ENCODE measurements around the gene ADAMTS2.

Gene ADAMTS2

DNA sequence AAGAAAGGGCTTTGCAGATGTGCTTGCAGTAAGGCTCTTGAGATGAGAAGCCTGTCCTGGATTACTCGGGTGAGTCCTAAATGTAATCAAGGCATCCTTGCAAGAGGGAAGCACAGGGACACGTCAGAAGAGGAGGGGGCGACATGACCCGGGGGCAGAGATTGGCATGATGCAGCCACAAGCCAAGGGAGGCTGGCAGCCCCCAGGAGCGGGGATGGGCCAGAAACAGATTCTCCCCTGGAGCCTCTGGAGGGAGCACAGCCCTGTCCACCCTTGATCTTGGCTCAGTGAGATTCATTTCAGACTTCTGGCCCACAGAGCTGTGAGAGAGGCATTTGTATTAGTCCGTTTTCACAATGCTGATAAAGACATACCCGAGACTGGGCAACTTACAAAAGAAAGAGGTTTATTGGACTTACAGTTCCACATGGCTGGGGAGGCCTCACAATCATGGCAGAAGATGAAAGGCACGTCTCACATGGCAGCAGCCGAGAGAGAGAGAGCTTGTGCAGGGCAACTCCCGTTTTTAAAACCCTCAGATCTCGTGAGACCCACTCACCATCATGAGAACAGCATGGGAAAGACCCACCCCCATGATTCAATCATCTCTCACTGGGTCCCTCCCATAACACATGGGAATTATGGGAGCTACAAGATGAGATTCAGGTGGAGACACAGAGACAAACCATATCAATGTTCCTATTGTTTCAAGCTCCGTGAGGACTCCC, 76.1 kb downstream of the ADAMTS2 start:
- no peak for DNase-seq (ENCODE audit: extremely low spot score)
- ChIA-PET POLR2A (no interaction called here), CTCF (interaction anchor here (1.5 kb wide), 1 partner anchor 538 kb away, joined by 3 read pairs; the partner anchor contains the start of gene ZNF354A)
- no peak for TF ChIP-seq CTCF (IDR thresholded peaks at IDR 0.05; ENCODE audit: control extremely low read depth, extremely low read depth, low read depth, missing control alignments)

DNA sequence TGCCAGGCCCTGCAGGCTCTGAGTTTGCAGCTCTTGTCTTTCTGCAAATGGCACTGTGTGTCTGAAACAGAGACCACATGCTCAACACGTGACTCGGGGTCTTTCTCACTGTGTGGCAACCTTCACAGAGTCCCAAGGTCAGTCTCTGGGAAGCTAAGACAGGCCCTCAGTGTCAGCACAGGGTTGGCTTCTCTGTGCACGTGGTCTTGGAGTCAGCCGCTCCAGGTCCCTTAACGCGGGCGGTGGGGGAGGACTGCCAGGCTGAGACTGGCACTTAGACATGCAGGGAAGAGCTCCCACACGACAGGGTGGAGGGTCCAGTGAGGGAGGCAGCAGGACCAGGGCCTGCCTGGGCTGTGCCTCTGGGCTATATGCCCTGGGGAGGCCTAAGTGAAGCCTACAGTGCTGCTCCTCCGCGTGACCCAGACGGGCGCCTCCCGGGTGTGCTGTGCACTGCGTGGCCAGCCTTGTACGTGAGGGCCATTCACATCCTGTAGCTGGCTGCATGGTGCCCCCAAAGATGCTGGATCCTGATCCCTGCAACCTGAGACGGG, 76.8 kb downstream of the ADAMTS2 start:
- no peak for TF ChIP-seq CTCF (IDR thresholded peaks at IDR 0.05; ENCODE audit: control extremely low read depth, extremely low read depth, low read depth, missing control alignments)
- CTCF ChIA-PET: no interaction called here
- no peak for DNase-seq (ENCODE audit: extremely low spot score)
- POLR2A ChIA-PET: no interaction called here

- POLR2A ChIA-PET: no interaction called here
- no peak for DNase-seq (ENCODE audit: extremely low spot score)
- CTCF ChIA-PET: no interaction called here
- TF ChIP-seq CTCF (IDR thresholded peaks at IDR 0.05; ENCODE audit: control extremely low read depth, extremely low read depth, low read depth, missing control alignments): no peak
Observed at GRCh38 chr5:179267671-179268083, 77.6 kb downstream of the ADAMTS2 start.

- ChIA-PET POLR2A (no interaction called here), CTCF (no interaction called here)
- no peak for DNase-seq (ENCODE audit: extremely low spot score)
- no peak for TF ChIP-seq CTCF (IDR thresholded peaks at IDR 0.05; ENCODE audit: control extremely low read depth, extremely low read depth, low read depth, missing control alignments)
Observed at GRCh38 chr5:179267071-179267670, 78.1 kb downstream of the ADAMTS2 start.

- TF ChIP-seq CTCF (IDR thresholded peaks at IDR 0.05; ENCODE audit: control extremely low read depth, extremely low read depth, low read depth, missing control alignments): no peak
- DNase-seq (ENCODE audit: extremely low spot score): no peak
- ChIA-PET POLR2A (no interaction called here), CTCF (no interaction called here)
Observed at GRCh38 chr5:179266291-179267070, 78.8 kb downstream of the ADAMTS2 start.

- CTCF ChIA-PET: no interaction called here
- no peak for TF ChIP-seq CTCF (IDR thresholded peaks at IDR 0.05; ENCODE audit: control extremely low read depth, extremely low read depth, low read depth, missing control alignments)
- POLR2A ChIA-PET: no interaction called here
- DNase-seq (ENCODE audit: extremely low spot score): no peak
Observed at GRCh38 chr5:179265514-179266290, 79.6 kb downstream of the ADAMTS2 start.
